ENCODE data around the gene PTGER1.

- TF ChIP-seq CTCF (optimal IDR thresholded peaks at IDR 0.05 in 1 of 3, IDR thresholded peaks at IDR 0.05 in 1 of 3, conservative IDR thresholded peaks at IDR 0.05 in 1 of 3; ENCODE audit: extremely low read depth in 1 of 3, insufficient read depth in 2 of 3, low read length in 3 of 3) (peak; percentile 8 to 63 (median 47)), EZH2 (IDR thresholded peaks at IDR 0.05; ENCODE audit: low read length) (no peak)
Observed at GRCh38 chr19:14516048-14516534, 40.9 kb upstream of the PTGER1 start.

Measured in keratinocyte (primary cell).